Kidney (tissue), 14 donors: ENCODE measurements around the gene SYNGR2. TPM values are rescaled to one million over a fixed set of nuclear protein-coding genes. Genes with fewer than 3 reads are reported as not detected.
A peak's percentile ranks its signal among the peaks of the same experiment; 100 is the strongest.

Experiments used
- DNase-seq, 5 donors: peaks; one replicate each; pipeline ENCODE4 v3.0.0-alpha.2; 2013 to 2020
- FAIRE-seq: peaks from 2 replicates; lab custom pipeline; 2012; peaks lifted over from hg19 to GRCh38; lab: Jason Lieb, UNC
- H3K27ac ChIP-seq, 2 donors: one replicate each; pipeline ENCODE4 v1.7.0; 2013; ENCODE audit warnings: low read depth in 2 of 2, low read length in 2 of 2, inconsistent platforms in 1 of 2
- H3K27me3 ChIP-seq: one replicate; pipeline ENCODE4 v1.7.1; 2013; ENCODE audit warnings: low read length, inconsistent platforms; ENCODE audit not compliant: control insufficient read depth, insufficient read depth
- H3K36me3 ChIP-seq, 3 donors: one replicate each; pipeline versions ENCODE4 v1.7.0 to v1.7.1; 2013; ENCODE audit warnings: low read length in 3 of 3, control low read depth in 1 of 3, inconsistent platforms in 1 of 3; ENCODE audit not compliant: insufficient read depth in 3 of 3, control insufficient read depth in 2 of 3
- H3K4me1 ChIP-seq, 3 donors: one replicate each; pipeline versions ENCODE4 v1.7.0 to v1.7.1; 2013; ENCODE audit warnings: low read length in 3 of 3, inconsistent platforms in 1 of 3, low read depth in 1 of 3; ENCODE audit not compliant: control insufficient read depth in 2 of 3, insufficient read depth in 2 of 3
- H3K4me3 ChIP-seq, 3 donors: one replicate each; pipeline versions ENCODE4 v1.7.0 to v1.8.1; 2013; ENCODE audit warnings: low read length in 3 of 3, control low read depth in 1 of 3, inconsistent platforms in 1 of 3
- H3K9ac ChIP-seq, 3 donors: one replicate each; pipeline versions ENCODE4 v1.7.0 to v1.7.1; 2013; ENCODE audit warnings: low read length in 3 of 3, control low read depth in 1 of 3, inconsistent platforms in 1 of 3
- H3K9me3 ChIP-seq, 3 donors: one replicate each; pipeline versions ENCODE4 v1.7.0 to v1.7.1; 2013; ENCODE audit warnings: low read length in 3 of 3, control low read depth in 1 of 3, inconsistent platforms in 1 of 3; ENCODE audit not compliant: control insufficient read depth in 2 of 3, insufficient read depth in 1 of 3
- intact Hi-C: fragments of 100-400 bp; cut with DNase I; formaldehyde crosslinking; loops from one replicate; pipeline ENCODE4 v1.11.1; 2022
- polyA plus RNA-seq: library from polyadenylated mRNA; stranded (reverse); fragments of 350-450 nt; fragmentation: Illumina TruSeq; extraction: RNeasy Lipid Tissue Mini Kit (QIAGEN cat#74804); gene quantifications from one replicate; pipeline ENCODE4 v1.2.3, GENCODE V29; 2014; ENCODE audit warnings: low read depth, low replicate concordance; ENCODE audit not compliant: insufficient read depth
- total RNA-seq: library from RNA; stranded (reverse); fragmentation: NEBNext Ultra II Directional; extraction: Animal tissue kit (Norgen Biotek cat#: 25700); gene quantifications from one replicate; pipeline ENCODE4 v1.2.1, GENCODE V29; 2021
- TF ChIP-seq, protein P1 (sequence below): IDR thresholded peaks from 3 replicates; pipeline ENCODE4 v1.5.1; 2012; ENCODE audit warnings: mild to moderate bottlenecking, moderate library complexity, borderline replicate concordance; ENCODE audit not compliant: insufficient read depth; ENCODE audit errors: extremely low read depth
- donor health status: control.
- donor health status: control.
- donor health status: control.
- donor health status: control.
- donor health status: control.
- donor health status: DM: yes; HTN: yes; CAD: no.
- donor health status: Normal renal cell carcinoma (clear cell type).

The SYNGR2 gene
- total and polyA plus RNA-seq, 2 donors from 2014 or later = 149 to 165 TPM

GRCh38 chr17:78204387-78205123 is 36.2 kb downstream of the SYNGR2 start:
- peaks cover 0 to 17% (median 9%) of the 10 kb centered on the region in 3 donors for H3K36me3 ChIP-seq
- FAIRE-seq (no peak), DNase-seq (peak in 1 of 5 donors; percentile 54)
- no peaks in the 10 kb centered on the region for H3K9me3 ChIP-seq
- TF ChIP-seq, protein P1, sequence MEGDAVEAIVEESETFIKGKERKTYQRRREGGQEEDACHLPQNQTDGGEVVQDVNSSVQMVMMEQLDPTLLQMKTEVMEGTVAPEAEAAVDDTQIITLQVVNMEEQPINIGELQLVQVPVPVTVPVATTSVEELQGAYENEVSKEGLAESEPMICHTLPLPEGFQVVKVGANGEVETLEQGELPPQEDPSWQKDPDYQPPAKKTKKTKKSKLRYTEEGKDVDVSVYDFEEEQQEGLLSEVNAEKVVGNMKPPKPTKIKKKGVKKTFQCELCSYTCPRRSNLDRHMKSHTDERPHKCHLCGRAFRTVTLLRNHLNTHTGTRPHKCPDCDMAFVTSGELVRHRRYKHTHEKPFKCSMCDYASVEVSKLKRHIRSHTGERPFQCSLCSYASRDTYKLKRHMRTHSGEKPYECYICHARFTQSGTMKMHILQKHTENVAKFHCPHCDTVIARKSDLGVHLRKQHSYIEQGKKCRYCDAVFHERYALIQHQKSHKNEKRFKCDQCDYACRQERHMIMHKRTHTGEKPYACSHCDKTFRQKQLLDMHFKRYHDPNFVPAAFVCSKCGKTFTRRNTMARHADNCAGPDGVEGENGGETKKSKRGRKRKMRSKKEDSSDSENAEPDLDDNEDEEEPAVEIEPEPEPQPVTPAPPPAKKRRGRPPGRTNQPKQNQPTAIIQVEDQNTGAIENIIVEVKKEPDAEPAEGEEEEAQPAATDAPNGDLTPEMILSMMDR = no peak
- no peak overlapping the region for H3K27ac ChIP-seq
- H3K4me3 ChIP-seq = no peak overlapping the region
- no peaks in the 10 kb centered on the region for H3K4me1 ChIP-seq
- H3K27me3 ChIP-seq = no peaks in the 10 kb centered on the region
- intact Hi-C loops = no loop called here
- H3K9ac ChIP-seq = no peak overlapping the region

DNA sequence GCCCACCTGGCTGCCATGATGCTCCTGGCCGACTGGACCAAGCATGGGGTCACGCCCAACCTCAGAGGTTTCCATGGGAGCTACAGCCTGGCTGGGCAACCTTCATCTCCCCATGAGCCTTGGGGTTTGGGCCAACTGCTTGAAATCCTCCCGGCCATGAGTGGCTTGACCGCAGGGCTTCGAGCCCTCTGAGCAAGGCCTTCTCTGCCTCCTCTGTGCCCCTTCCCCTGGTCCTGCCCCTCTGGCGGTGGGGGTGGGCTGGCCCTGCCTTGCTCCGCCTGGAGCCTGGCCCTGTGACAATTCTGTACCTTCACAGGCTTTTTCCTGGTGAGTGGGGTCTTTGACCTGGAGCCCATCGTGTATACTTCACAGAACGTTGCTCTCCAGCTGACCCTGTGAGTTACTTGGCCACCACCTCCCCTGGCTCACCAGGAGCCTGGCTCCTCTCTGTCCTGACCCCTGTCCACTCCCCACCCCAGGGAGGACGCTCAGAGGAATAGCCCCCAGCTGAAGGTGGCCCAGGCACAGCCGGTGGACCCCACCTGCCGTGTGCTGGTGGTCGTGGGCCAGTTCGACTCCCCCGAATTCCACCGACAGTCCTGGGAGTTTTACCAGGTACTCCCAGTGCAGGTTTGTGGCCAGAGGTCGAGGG is 36.9 kb downstream of the SYNGR2 start:
- Histone ChIP-seq H3K36me3 (peaks cover 0 to 17% (median 9%) of the 10 kb centered on the region in 3 donors), H3K9ac (no peak overlapping the region), H3K4me3 (no peak overlapping the region), H3K9me3 (no peaks in the 10 kb centered on the region), H3K27ac (no peak overlapping the region), H3K27me3 (no peaks in the 10 kb centered on the region), H3K4me1 (no peaks in the 10 kb centered on the region)
- DNase-seq (peak in 1 of 5 donors; percentile 58), FAIRE-seq (no peak)
- TF ChIP-seq, protein P1 = no peak
- intact Hi-C loops = no loop called here

DNA sequence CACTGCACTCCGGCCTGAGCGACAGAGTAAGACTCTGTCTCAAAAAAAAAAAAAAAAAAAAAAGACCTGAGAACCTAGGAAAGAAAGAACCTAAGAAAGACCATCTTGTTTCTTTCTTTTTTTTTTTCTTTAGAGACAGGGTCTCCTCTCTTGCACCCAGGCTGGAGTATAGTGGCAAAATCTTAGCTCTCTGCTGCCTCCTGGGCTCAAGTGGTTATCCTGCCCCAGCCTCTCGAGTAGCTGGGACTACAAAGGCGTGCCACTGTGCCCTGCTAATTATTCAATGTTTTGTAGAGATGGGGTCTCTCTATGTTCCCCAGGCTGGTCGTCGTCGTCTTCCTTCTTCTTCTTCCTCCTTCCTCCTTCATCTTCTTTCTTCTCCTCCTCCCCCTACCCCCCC is 37.9 kb downstream of the SYNGR2 start:
- intact Hi-C loops = no loop called here
- H3K27me3 ChIP-seq = no peaks in the 10 kb centered on the region
- no peak overlapping the region for H3K4me3 ChIP-seq
- H3K36me3 ChIP-seq = peaks cover 0 to 17% (median 9%) of the 10 kb centered on the region in 3 donors
- no peak for FAIRE-seq
- no peaks in the 10 kb centered on the region for H3K9me3 ChIP-seq
- H3K4me1 ChIP-seq = no peaks in the 10 kb centered on the region
- no peak for DNase-seq
- H3K9ac ChIP-seq = no peak overlapping the region
- no peak overlapping the region for H3K27ac ChIP-seq
- TF ChIP-seq, protein P1 = no peak
